K562 (cell line): Measurements from ENCODE around the gene NUP43. TPM values are rescaled to one million over a fixed set of nuclear protein-coding genes. Genes with fewer than 3 reads are reported as not detected.
A peak's percentile ranks its signal among the peaks of the same experiment; 100 is the strongest.

Experiments
- CHD4 ChIP-seq: fragments of 200-600 bp; sonication (generic); IDR thresholded peaks from 3 replicates; pipeline ENCODE4 v1.6.1; 2012; ENCODE audit warnings: low read depth, mild to moderate bottlenecking, mixed read lengths, low read length, inconsistent platforms; ENCODE audit not compliant: insufficient read depth, insufficient replicate concordance, poor library complexity, severe bottlenecking
- HNRNPLL ChIP-seq: fragments of 200-400 bp; formaldehyde crosslinking; IDR thresholded peaks from 2 replicates; pipeline ENCODE4 v1.6.1; 2017; ENCODE audit warnings: low read length, low read depth, mild to moderate bottlenecking; ENCODE audit not compliant: poor library complexity, severe bottlenecking
- HSF4 ChIP-seq: fragments of 250-450 bp; sonication (Bioruptor Pico); IDR thresholded peaks from 2 replicates; pipeline ENCODE4 v2.1.2; 2022; ENCODE audit warnings: mild to moderate bottlenecking, moderate library complexity, borderline replicate concordance
- KAT2B ChIP-seq: IDR thresholded peaks from one replicate; pipeline ENCODE4 v1.6.1; 2012; ENCODE audit warnings: low read depth, mild to moderate bottlenecking, control low read depth, inconsistent platforms, low read length, moderate library complexity
- KHSRP ChIP-seq: fragments of 450-650 bp; IDR thresholded peaks from 2 replicates; pipeline ENCODE4 v1.6.1; 2017
- MTA1 ChIP-seq: fragments of 450-650 bp; IDR thresholded peaks from 2 replicates; pipeline ENCODE4 v1.6.1; 2017; ENCODE audit warnings: borderline replicate concordance
- NEUROD1 ChIP-seq: fragments of 150-350 bp; IDR thresholded peaks from 2 replicates; pipeline ENCODE4 v1.6.1; 2014; ENCODE audit warnings: borderline replicate concordance, low read length, low read depth; ENCODE audit not compliant: partially characterized antibody
- RBM14 ChIP-seq: fragments of 200-400 bp; formaldehyde crosslinking; IDR thresholded peaks from 2 replicates; pipeline ENCODE4 v1.6.1; 2018; ENCODE audit warnings: low read depth, mild to moderate bottlenecking, low read length, moderate library complexity, borderline replicate concordance; ENCODE audit not compliant: insufficient read depth
- RNF2 ChIP-seq: sonication (generic); IDR thresholded peaks from 2 replicates; pipeline ENCODE4 v1.6.1; 2016
- RNF219 ChIP-seq: fragments of 250-450 bp; sonication (Bioruptor Pico); IDR thresholded peaks from 2 replicates; pipeline ENCODE4 v1.5.0; 2022; ENCODE audit warnings: mild to moderate bottlenecking
- SRSF1 ChIP-seq: fragments of 200-400 bp; formaldehyde crosslinking; IDR thresholded peaks from 2 replicates; pipeline ENCODE4 v1.6.1; 2017; ENCODE audit warnings: mild to moderate bottlenecking, low read depth, low read length, moderate library complexity
- TCFL5 ChIP-seq: fragments of 250-450 bp; sonication (Bioruptor Pico); conservative IDR thresholded peaks from 2 replicates; pipeline ENCODE4 v1.6.1; 2021; ENCODE audit warnings: mild to moderate bottlenecking, moderate library complexity, matching md5 sums
- ZNF134 ChIP-seq: fragments of 250-450 bp; sonication (Bioruptor Pico); conservative IDR thresholded peaks from 2 replicates; pipeline ENCODE4 v1.4.0; 2020
- ZNF717 ChIP-seq: fragments of 250-450 bp; sonication (Bioruptor Pico); IDR thresholded peaks from 2 replicates; pipeline ENCODE4 v1.5.0; 2021
- polyA plus RNA-seq, 8 experiments: library from polyadenylated mRNA; depleted of rRNA in 4 of 8; stranded (reverse) in 5 of 8; unstranded in 3 of 8; fragments of >200 nt; fragmentation: Nextera tagmentation in 2 of 8; fragmentation: Illumina TruSeq in 1 of 8; extraction: Ambion mirVana in 2 of 8; extraction: Trizol in 1 of 8; gene quantifications; 2 replicates each; pipeline versions ENCODE4 v1.2.1 to v1.2.3, GENCODE V29; 2011 to 2014; ENCODE audit warnings: inconsistent platforms in 1 of 8, missing spikeins in 1 of 8
- total RNA-seq, 7 experiments: library from RNA; depleted of rRNA in 6 of 7; stranded (reverse); fragments of >200 nt in 6 of 7; fragmentation: Illumina TruSeq in 2 of 7; extraction: Trizol in 2 of 7; gene quantifications; 2 replicates each; pipeline versions ENCODE4 v1.2.1 to v1.2.3, GENCODE V29; 2011 to 2021; ENCODE audit warnings: low replicate concordance in 1 of 7
- TF ChIP-seq, protein P1 (sequence below): sonication (generic); formaldehyde crosslinking; IDR thresholded peaks from 2 replicates; pipeline ENCODE4 v1.5.0; 2020; ENCODE audit warnings: missing genetic modification reagents
- TF ChIP-seq, protein P2 (sequence below): sonication (generic); formaldehyde crosslinking; IDR thresholded peaks from 2 replicates; pipeline ENCODE4 v1.8.0; 2022; ENCODE audit warnings: mild to moderate bottlenecking, missing genetic modification reagents, borderline replicate concordance

Gene NUP43
- total and polyA plus RNA-seq, 9 of the 15 experiments (the other 6 are each of a cell fraction or from before 2014, with no cell fraction given): 28.9 to 136 (median 67.4) TPM

- TF ChIP-seq ZNF134 (CRISPR knock-in tag) (no peak), KHSRP (no peak), RBM14 (no peak), RNF219 (CRISPR knock-in tag) (no peak), RNF2 (no peak; the same call in 1 of the 2 replicates), NEUROD1 (peak; percentile 31), MTA1 (no peak), HNRNPLL (no peak), CHD4 (no peak), SRSF1 (no peak), HSF4 (CRISPR knock-in tag) (no peak), TCFL5 (CRISPR knock-in tag) (no peak), ZNF717 (CRISPR knock-in tag) (no peak), KAT2B (no peak)
- TF ChIP-seq, protein P1, sequence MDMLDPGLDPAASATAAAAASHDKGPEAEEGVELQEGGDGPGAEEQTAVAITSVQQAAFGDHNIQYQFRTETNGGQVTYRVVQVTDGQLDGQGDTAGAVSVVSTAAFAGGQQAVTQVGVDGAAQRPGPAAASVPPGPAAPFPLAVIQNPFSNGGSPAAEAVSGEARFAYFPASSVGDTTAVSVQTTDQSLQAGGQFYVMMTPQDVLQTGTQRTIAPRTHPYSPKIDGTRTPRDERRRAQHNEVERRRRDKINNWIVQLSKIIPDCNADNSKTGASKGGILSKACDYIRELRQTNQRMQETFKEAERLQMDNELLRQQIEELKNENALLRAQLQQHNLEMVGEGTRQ: no peak
- TF ChIP-seq, protein P2, sequence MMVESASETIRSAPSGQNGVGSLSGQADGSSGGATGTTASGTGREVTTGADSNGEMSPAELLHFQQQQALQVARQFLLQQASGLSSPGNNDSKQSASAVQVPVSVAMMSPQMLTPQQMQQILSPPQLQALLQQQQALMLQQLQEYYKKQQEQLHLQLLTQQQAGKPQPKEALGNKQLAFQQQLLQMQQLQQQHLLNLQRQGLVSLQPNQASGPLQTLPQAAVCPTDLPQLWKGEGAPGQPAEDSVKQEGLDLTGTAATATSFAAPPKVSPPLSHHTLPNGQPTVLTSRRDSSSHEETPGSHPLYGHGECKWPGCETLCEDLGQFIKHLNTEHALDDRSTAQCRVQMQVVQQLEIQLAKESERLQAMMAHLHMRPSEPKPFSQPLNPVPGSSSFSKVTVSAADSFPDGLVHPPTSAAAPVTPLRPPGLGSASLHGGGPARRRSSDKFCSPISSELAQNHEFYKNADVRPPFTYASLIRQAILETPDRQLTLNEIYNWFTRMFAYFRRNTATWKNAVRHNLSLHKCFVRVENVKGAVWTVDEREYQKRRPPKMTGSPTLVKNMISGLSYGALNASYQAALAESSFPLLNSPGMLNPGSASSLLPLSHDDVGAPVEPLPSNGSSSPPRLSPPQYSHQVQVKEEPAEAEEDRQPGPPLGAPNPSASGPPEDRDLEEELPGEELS (CRISPR knock-in tag): peak; percentile 10; the same call in 1 of the 2 replicates
These were observed 3.8 kb upstream of the NUP43 start (continued) for GRCh38 chr6:149750136-149750609.
